ENCODE measurements around the gene CNR1. TPM values are rescaled to one million over a fixed set of nuclear protein-coding genes. Genes with fewer than 3 reads are reported as not detected.

The CNR1 gene
- total RNA-seq (2021; ENCODE audit: unreplicated experiment) = not detected
- not detected in 2 replicates for polyA plus RNA-seq (2012)
- Bru-seq, nascent RNA = not detected
- not detected for BruChase-seq, experiment 1, labeled RNA remaining after a 6-hour chase
- not detected for BruChase-seq, experiment 2, labeled RNA remaining after a 2-hour chase
- long read RNA-seq = 0 reads

GRCh38 chr6:88165844-88166492 is at the start of gene CNR1:
Gene CNR1, minus strand, starts transcription at chr6:88166347. Its CDS starts 21,073 bp downstream, at chr6:88145274.
- Histone ChIP-seq H3K9ac (ENCODE audit: low read length) (no peak within 1 kb of the TSS), H3K27me3 (ENCODE audit: insufficient read depth, low read length) (peaks cover 28% of the 10 kb centered on the region), H3K9me3 (ENCODE audit: control insufficient read depth in 1 of 2, insufficient read depth in 1 of 2, low read depth in 1 of 2, low read length in 2 of 2) (no peaks in the 10 kb centered on the region), H3K27ac (ENCODE audit: low read depth, low read length) (no peak within 1 kb of the TSS), H3K4me2 (ENCODE audit: low read length) (no peak within 1 kb of the TSS), H3K4me3 (replicated peaks in 1 of 2; ENCODE audit: low read depth in 1 of 2, low read length in 2 of 2) (no peak within 1 kb of the TSS), H3K79me2 (ENCODE audit: insufficient read depth, low read length) (no peaks in the 10 kb centered on the region), H2AFZ (ENCODE audit: low read depth, low read length, poor library complexity, severe bottlenecking) (no peak within 1 kb of the TSS), H4K20me1 (ENCODE audit: insufficient read depth) (no peaks in the 10 kb centered on the region), H3K4me1 (ENCODE audit: control insufficient read depth in 1 of 2, insufficient read depth in 2 of 2, low read length in 2 of 2) (no peaks in the 10 kb centered on the region), H3K9me2 (ENCODE audit: insufficient read depth) (no peaks in the 10 kb centered on the region), H3K36me3 (ENCODE audit: control insufficient read depth in 1 of 2, insufficient read depth in 2 of 2, low read length in 2 of 2) (no peaks in the 10 kb centered on the region)
- RAD21 ChIA-PET (ENCODE audit: low non-redundant PET in 1 of 2, low total read pairs in 2 of 2, uncharacterized antibody in 2 of 2, unreplicated experiment in 2 of 2) = no interaction called here
- CTCF ChIA-PET = no interaction called here
- intact Hi-C loops (cut with micrococcal nuclease) = no loop called here
- TF ChIP-seq POLR2A (IDR thresholded peaks at IDR 0.05; ENCODE audit: borderline replicate concordance, extremely low read depth, insufficient read depth, insufficient read length) (no peak), SRF (IDR thresholded peaks at IDR 0.05; ENCODE audit: low read depth) (no peak), ZFX (IDR thresholded peaks at IDR 0.05) (no peak), SIN3A (IDR thresholded peaks at IDR 0.05; ENCODE audit: low read depth) (no peak), FOSL1 (IDR thresholded peaks at IDR 0.05; ENCODE audit: low read depth) (no peak), CBX3 (IDR thresholded peaks at IDR 0.05; ENCODE audit: low read depth) (no peak), TCF7L2 (IDR thresholded peaks at IDR 0.05; ENCODE audit: borderline replicate concordance, extremely low read depth, insufficient read depth, insufficient read length) (no peak), ELF1 (IDR thresholded peaks at IDR 0.05; ENCODE audit: borderline replicate concordance, low read depth) (no peak), ZNF274 (IDR thresholded peaks at IDR 0.05; ENCODE audit: low read depth, low read length) (no peak)
- TF ChIP-seq, protein P1, sequence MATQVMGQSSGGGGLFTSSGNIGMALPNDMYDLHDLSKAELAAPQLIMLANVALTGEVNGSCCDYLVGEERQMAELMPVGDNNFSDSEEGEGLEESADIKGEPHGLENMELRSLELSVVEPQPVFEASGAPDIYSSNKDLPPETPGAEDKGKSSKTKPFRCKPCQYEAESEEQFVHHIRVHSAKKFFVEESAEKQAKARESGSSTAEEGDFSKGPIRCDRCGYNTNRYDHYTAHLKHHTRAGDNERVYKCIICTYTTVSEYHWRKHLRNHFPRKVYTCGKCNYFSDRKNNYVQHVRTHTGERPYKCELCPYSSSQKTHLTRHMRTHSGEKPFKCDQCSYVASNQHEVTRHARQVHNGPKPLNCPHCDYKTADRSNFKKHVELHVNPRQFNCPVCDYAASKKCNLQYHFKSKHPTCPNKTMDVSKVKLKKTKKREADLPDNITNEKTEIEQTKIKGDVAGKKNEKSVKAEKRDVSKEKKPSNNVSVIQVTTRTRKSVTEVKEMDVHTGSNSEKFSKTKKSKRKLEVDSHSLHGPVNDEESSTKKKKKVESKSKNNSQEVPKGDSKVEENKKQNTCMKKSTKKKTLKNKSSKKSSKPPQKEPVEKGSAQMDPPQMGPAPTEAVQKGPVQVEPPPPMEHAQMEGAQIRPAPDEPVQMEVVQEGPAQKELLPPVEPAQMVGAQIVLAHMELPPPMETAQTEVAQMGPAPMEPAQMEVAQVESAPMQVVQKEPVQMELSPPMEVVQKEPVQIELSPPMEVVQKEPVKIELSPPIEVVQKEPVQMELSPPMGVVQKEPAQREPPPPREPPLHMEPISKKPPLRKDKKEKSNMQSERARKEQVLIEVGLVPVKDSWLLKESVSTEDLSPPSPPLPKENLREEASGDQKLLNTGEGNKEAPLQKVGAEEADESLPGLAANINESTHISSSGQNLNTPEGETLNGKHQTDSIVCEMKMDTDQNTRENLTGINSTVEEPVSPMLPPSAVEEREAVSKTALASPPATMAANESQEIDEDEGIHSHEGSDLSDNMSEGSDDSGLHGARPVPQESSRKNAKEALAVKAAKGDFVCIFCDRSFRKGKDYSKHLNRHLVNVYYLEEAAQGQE (IDR thresholded peaks at IDR 0.05; ENCODE audit: low read depth) = no peak
- TF ChIP-seq, protein P2, sequence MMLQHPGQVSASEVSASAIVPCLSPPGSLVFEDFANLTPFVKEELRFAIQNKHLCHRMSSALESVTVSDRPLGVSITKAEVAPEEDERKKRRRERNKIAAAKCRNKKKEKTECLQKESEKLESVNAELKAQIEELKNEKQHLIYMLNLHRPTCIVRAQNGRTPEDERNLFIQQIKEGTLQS (IDR thresholded peaks at IDR 0.05) = no peak
- POLR2A ChIA-PET = no interaction called here
- ATAC-seq = no peak
- BruUV-seq (replicated peaks) = no TSS peak
- no peak for DNase-seq (ENCODE audit: low read depth, low spot score)

All from HCT116 (cell line).